Measurements from ENCODE around the gene SPATA6L.
A peak's percentile ranks its signal among the peaks of the same experiment; 100 is the strongest.

The SPATA6L gene, protein sequence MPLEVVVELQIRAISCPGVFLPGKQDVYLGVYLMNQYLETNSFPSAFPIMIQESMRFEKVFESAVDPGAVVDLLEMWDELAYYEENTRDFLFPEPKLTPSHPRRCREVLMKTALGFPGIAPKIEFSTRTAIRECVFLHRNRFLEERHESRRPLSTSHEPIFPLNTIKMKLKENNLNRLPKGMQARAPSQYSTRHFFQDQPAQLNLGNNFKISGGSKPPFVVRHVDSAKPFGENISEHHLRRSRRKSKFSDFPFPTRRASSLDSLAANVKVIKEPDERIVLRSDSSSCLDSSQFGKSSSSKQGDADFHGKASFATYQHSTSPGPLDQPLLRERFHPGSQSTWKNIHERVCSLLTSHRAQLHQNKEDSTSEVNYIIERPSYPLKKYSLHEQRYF

GRCh38 chr9:4666042-4666699 lies at the start of gene SPATA6L:
SPATA6L (minus strand) TSS chr9:4666480; CDS start chr9:4666250, 230 bp downstream.
- peak; percentile 37 to 80 (median 64) for DNase-seq

- peak in 2 of 3 experiments; percentile 30 to 64 for DNase-seq
These were observed 48.2 kb upstream of the SPATA6L start for GRCh38 chr9:4714266-4715016.

- no peak for DNase-seq
These were observed 47.6 kb upstream of the SPATA6L start for GRCh38 chr9:4713849-4714248.

DNA sequence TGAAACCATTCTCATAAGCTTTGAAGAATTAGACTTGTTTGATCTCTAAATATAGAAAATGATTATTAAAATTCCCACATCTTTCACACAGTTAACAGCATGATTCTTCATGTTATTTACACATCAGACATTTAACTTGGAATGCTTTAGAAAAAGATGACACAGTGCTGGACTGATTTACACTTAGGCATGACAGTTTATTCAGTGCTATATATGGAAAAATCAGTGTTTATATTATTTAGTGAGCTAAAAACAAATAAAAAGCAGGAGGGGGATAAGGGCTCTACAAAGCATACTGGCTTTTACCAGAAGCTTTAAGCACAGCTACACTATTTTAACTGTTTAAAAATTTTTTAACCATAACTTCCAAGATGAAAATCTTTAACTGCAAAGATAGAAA lies 43.1 kb upstream of the SPATA6L start:
- no peak for DNase-seq

GRCh38 chr9:4706971-4707622 lies 40.8 kb upstream of the SPATA6L start:
- DNase-seq, result no peak

- DNase-seq, result no peak
These were observed 39.7 kb upstream of the SPATA6L start for GRCh38 chr9:4706021-4706420.

- no peak for DNase-seq
These were observed 37.8 kb upstream of the SPATA6L start for GRCh38 chr9:4704129-4704528.

DNA sequence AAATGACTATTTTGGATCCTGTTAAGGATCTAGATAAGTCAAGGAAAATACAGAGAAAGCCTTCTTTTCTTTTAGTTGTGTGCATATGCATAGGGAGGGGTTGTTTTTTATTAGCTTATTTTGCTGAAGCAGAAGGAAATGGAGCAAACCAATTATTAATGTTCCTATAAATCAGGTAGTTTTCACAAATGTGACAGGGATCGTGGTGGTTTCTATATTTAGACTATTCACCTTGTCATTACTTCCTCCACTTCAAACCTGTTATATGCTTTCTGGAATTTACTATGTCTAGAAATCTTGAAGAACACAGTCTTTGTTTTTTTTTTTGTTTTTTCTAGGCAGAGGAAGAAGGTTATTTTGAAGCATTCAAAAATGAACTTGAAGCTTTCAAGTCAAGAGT lies 35.2 kb upstream of the SPATA6L start:
- DNase-seq, result peak in 1 of 3 experiments; percentile 33

DNA sequence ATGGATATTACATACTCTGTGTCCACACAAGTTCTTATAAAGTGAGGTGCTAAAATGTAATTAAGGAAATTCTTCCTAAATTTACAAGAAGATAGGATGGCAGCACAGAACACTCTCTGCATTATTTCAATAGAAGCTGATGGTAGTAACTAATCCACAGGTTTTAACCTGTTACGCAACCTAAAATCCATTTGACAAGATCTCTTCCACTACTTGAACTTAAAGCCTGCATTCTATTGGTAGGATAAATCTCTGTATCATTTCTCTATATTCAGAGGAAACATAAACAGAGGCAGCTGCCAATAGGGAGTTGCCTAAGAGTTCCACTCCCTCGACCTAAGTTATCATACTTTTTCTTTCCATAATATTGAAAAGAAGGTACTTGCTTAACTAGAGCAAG lies 34.7 kb upstream of the SPATA6L start:
- no peak for DNase-seq

DNA sequence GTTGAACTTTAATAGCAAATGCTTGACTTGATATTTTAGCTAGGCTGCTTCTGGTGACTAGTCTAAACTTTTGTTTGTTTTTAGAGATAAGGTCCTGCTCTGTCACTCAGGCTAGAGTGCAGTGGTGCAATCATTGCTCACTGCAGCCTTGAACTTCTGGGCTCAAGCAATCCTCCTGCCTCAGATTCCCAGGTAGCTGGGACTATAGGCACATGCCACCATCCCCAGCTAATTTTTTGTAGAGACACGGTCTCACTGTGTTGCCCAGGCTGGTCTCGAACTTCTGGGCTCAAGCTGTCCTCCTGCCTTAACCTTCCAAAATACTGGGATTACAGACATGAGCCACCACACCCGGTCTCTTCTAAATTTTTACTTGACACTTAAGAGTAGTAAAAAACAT lies 33.8 kb upstream of the SPATA6L start:
- no peak for DNase-seq

DNA sequence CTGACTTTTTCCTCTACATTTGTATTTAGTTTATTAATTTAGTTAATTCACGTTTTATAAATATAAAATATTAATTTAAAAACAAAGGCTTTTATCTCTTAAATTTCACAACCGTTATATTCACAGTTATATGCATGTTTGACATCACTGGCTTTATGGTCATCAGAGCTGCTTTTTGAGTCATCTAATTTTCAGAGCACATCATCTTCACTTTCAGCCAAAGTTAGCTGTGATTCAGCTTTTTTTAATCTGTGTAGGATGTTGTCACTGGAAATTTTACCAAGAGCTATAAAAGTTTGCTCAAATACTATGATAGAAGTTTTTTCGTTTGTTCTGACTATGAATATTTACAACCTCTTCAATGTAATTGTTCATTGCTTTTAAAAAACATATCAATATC lies 25.5 kb upstream of the SPATA6L start:
- no peak for DNase-seq

DNA sequence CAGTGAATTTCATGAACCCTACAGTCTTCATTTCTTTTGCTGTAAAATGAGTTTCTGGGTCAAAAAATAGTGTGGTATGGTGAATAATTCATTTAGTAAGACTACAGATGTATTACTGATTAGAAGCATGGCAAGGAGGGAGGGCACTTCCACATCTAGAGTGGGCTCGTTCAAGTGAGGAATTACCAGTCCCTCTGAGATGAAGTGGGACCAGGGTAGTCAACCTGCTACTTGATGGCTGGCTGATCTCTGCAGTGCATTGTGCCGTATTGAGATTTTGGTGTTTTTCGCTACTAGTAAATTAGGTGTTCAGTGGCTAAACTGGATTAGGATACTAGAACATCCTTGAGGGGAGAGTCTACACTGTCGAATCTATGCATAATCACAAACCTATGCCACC lies 23.9 kb upstream of the SPATA6L start:
- DNase-seq, result no peak

- no peak for DNase-seq
These were observed 23.4 kb upstream of the SPATA6L start for GRCh38 chr9:4689687-4690104.

- no peak for DNase-seq
These were observed 22.7 kb upstream of the SPATA6L start for GRCh38 chr9:4689021-4689420.

GRCh38 chr9:4686584-4686983 lies 20.3 kb upstream of the SPATA6L start:
- DNase-seq, result no peak

DNA sequence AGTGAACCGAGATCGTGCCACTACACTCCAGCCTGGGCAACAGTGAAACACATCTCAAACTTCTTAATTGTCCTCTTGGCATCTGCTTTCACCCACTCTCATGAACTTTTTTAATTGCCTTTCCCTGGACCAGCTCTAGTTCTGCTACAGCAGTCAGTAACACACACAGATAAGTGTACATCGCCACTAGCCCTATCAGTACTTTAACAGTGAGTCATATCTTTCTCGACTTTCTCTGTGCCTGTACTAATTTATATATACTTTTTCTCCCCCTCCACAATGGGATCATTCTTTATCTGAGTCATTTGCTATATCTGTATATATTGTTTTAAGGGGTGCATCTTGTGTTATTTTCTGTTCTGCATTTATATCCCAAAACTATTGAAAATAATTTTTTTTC lies 19.8 kb upstream of the SPATA6L start:
- DNase-seq, result no peak

DNA sequence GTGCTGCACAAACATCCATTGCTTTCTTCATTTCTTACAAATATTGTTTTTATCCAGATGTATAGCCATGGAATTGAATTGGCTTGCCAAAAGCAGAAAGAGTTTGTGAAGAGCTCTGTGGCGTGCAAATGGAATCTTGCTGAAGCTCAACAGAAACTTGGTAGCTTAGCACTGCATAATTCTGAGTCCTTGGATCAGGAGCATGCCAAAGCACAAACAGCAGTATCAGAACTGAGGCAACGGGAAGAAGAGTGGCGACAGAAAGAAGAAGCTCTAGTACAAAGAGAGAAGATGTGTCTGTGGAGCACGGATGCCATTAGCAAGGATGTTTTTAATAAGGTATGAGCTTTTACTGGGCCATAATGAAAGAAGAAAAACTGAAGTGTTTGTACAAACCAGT lies 18.5 kb upstream of the SPATA6L start:
- DNase-seq, result no peak

GRCh38 chr9:4680750-4681149 lies 14.5 kb upstream of the SPATA6L start:
- peak in 1 of 3 experiments; percentile 24 for DNase-seq

- DNase-seq, result no peak
These were observed 13.9 kb upstream of the SPATA6L start for GRCh38 chr9:4680173-4680525.

DNA sequence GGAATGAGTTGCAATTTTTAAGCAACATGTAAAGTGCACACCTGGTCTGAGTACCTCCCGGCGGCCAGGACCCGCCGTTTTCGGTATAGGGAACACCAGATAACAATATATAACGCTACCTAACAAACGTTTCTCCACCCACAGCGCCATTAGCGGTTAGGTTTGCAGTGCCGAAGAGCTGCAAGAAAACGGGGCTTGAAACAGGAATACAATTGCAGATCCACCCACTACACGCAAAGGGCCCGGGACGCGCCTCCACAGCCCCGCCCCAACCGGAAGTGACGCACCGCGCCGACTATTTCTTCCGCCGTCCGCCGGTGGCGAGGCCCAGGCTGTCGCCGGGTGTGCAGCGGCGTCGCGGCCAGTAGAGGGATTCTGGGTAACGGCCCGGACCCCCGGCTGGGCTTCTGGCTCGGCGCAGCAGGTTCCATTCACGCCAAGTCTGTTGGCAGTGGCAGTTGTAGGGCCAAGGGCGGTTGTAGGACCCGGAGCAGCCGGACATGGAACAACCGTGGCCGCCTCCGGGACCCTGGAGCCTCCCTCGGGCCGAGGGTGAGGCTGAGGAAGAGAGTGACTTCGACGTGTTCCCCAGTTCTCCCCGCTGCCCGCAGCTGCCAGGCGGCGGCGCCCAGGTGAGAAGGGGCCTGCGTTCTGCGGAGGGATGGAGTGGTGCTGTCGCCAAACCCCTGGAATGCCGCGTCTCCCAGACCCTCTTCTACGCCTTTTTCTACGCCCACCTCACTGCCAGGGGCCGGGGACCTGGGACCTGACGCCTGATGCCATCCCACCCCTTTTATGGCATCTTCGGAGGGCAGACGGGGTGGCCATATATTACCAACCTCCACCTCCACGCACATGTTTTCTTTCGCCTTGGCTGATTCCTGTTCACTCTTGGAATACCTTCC lies 13.2 kb upstream of the SPATA6L start, which contains the start of gene CDC37L1:
TSS of gene CDC37L1 (plus strand) at position 302 of the 905 bp plus-strand sequence. CDS start at position 501, 199 bp downstream.
- peak; percentile 86 to 94 (median 94) for DNase-seq

DNA sequence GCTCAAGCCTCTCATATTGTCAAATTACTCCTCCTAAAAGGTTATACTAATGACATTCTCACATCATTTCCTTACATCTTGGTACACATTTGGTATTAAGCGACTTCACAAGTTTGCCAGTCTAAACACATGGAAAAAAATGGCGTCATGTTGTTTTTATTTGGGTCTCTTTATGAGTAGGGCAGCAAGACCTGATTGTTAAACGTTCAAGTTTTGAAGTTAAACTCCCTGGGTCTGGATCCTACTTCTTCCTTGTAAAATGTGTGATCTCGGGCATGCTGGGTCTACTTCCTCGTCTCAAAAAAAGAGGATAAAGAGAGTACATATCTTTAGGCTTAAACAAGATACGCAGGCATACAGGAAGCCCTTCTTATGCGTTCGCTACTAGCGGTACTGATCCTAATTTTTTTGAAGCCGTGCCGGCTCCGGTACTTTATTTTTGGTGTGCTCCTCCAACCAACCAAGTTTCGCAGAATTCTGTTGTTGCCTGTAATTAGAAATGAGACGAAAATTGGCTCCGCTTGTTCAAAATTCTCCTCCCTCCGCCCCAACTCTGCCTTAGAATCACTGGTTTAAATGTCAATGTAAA lies 12.5 kb upstream of the SPATA6L start:
- DNase-seq, result peak; percentile 32 to 79 (median 50)

- no peak for DNase-seq
These were observed 11.1 kb upstream of the SPATA6L start for GRCh38 chr9:4677392-4677791.
